Ovary (tissue), 9 donors: ENCODE data around the gene MCM8. TPM values are rescaled to one million over a fixed set of nuclear protein-coding genes. Genes with fewer than 3 reads are reported as not detected.

ENCODE experiments used
- DNase-seq, 5 donors: peaks; one replicate each; pipeline ENCODE4 v3.0.0-alpha.2; 2019 to 2020
- H3K27ac ChIP-seq, 2 donors: fragments of 200-600 bp; one replicate each; pipeline versions ENCODE4 v1.5.1 to v1.8.0; 2019 to 2022
- H3K27me3 ChIP-seq: fragments of 200-600 bp; one replicate; pipeline ENCODE4 v1.8.0; 2022
- H3K36me3 ChIP-seq: fragments of 200-600 bp; sonication (generic); one replicate; pipeline ENCODE4 v1.5.1; 2019
- H3K4me1 ChIP-seq: one replicate; pipeline ENCODE4 v1.8.1; 2013; ENCODE audit warnings: mild to moderate bottlenecking, moderate library complexity; ENCODE audit not compliant: insufficient read depth
- H3K4me3 ChIP-seq: fragments of 200-600 bp; sonication (generic); one replicate; pipeline ENCODE4 v1.5.1; 2017
- H3K9me3 ChIP-seq, 2 donors: fragments of 200-600 bp in 1 of 2; sonication (generic) in 1 of 2; one replicate each; pipeline versions ENCODE4 v1.5.1 to v1.8.1; 2013 to 2019; ENCODE audit warnings: mild to moderate bottlenecking in 1 of 2, moderate library complexity in 1 of 2
- CTCF ChIP-seq, 3 donors: fragments of 450-650 bp in 2 of 3; fragments of 200-600 bp in 1 of 3; IDR thresholded peaks; one replicate each; pipeline versions ENCODE4 v1.5.1 to v1.8.0; 2016 to 2022; ENCODE audit warnings: antibody characterized with exemption in 3 of 3, mild to moderate bottlenecking in 1 of 3
- EP300 ChIP-seq: sonication (generic); formaldehyde crosslinking; IDR thresholded peaks from one replicate; pipeline ENCODE4 v1.6.1; 2017; ENCODE audit warnings: antibody characterized with exemption
- POLR2A ChIP-seq: fragments of 450-650 bp; IDR thresholded peaks from one replicate; pipeline ENCODE4 v1.6.1; 2017; ENCODE audit warnings: antibody characterized with exemption, mild to moderate bottlenecking, moderate library complexity
- WGBS, 3 donors: extraction: QIAGEN DNeasy Blood & Tissue Kit in 1 of 3; methylation state at CpG; one replicate each; pipeline versions ENCODE4 v1.1.5 to v1.1.7; 2013 to 2017; 5-methylcytosine and 5-hydroxymethylcytosine counted together
- intact Hi-C, 4 donors: fragments of 100-400 bp; cut with DNase I; formaldehyde crosslinking; loops; one replicate each; pipeline versions ENCODE4 v1.11.0 to v1.15.1; 2022 to 2023
- polyA plus RNA-seq, 2 donors: library from polyadenylated mRNA; stranded (reverse); fragments of 200-250 nt in 1 of 2; fragments of 350-450 nt in 1 of 2; fragmentation: Illumina TruSeq in 1 of 2; extraction: RNeasy Lipid Tissue Mini Kit (QIAGEN cat#74804) in 1 of 2; gene quantifications; one replicate each; pipeline ENCODE4 v1.2.3, GENCODE V29; 2013 to 2014
- total RNA-seq, 7 donors: library from RNA; depleted of rRNA in 2 of 7; stranded (reverse); fragments of >200 nt in 2 of 7; fragmentation: NEBNext Ultra II Directional in 3 of 7; extraction: Animal tissue kit (Norgen Biotek cat#: 25700) in 3 of 7; gene quantifications; one replicate each; pipeline versions ENCODE4 v1.1.0 to v1.2.4, GENCODE V29; 2016 to 2023
- donor health status: DM: no; HTN: no; CAD: no; lungs with moderate emphysema.
- donor health status: DM: no; HTN: no; CAD: no.
- donor health status: Bipolar disorder and iron deficiency.
- donor health status: DM: yes; HTN: yes; CAD: no.
- donor health status: DM: no; HTN: no; CAD: no.
- donor health status: DM: yes; HTN: yes; CAD: no.

Gene MCM8
- total and polyA plus RNA-seq, 9 donors = 2.3 to 4.9 (median 3.6) TPM

DNA sequence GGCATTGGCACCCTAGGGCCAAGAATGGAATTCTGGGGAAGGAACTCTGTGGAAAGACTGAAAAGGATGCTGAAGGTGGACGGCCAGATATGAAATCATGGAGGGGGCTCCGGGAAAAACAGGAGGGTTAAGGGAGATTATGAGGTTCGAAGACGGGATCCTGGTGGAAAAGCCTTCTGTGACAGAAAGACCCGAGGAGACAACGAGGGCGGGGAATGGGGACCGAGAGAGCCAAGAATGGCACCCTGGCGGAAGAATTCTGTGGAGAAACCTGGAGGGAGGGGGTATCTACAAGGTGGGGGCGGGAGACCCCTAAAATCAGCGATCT lies 545 bp upstream of the MCM8 start:
- H3K9me3 ChIP-seq = no peaks in the 10 kb centered on the region

GRCh38 chr20:5967469-5967868 lies 17.0 kb downstream of the MCM8 start:
- H3K27me3 ChIP-seq = no peaks in the 10 kb centered on the region
- no peaks in the 10 kb centered on the region for H3K36me3 ChIP-seq
- TF ChIP-seq POLR2A (no peak), CTCF (IDR thresholded peaks at IDR 0.05) (no peak), EP300 (no peak)
- no peaks in the 10 kb centered on the region for H3K4me1 ChIP-seq
- no peak overlapping the region for H3K27ac ChIP-seq
- no peaks in the 10 kb centered on the region for H3K9me3 ChIP-seq
- intact Hi-C loops = no loop called here
- 92 to 95% (median 93%) methylated on average over 6 of the region's 6 CpGs for WGBS, 3 donors
- no peak overlapping the region for H3K4me3 ChIP-seq
- DNase-seq = no peak

More for the DNA sequence above, 545 bp upstream of the MCM8 start:
- DNase-seq = no peak
- TF ChIP-seq EP300 (no peak), POLR2A (no peak)
- intact Hi-C loops = loop anchor here in 1 of 4 donors (5.0 kb wide), 1 partner anchor 132 kb away; no protein-coding TSS in a partner anchor
- H3K4me1 ChIP-seq = peaks cover 2% of the 10 kb centered on the region
- peak overlapping the region; percentile 46 for H3K4me3 ChIP-seq
- no peaks in the 10 kb centered on the region for H3K27me3 ChIP-seq
- 0 to 2% (median 0%) methylated on average over 10 to 11 of the region's 11 CpGs for WGBS, 3 donors
- peak overlapping the region in 1 of 2 donors; percentile 58 for H3K27ac ChIP-seq
- no peaks in the 10 kb centered on the region for H3K36me3 ChIP-seq

GRCh38 chr20:5968462-5968861 lies 18.0 kb downstream of the MCM8 start:
- no peak overlapping the region for H3K27ac ChIP-seq
- 95 to 96% (median 95%) methylated on average over 3 of the region's 3 CpGs for WGBS, 3 donors
- no peak for DNase-seq
- intact Hi-C loops = no loop called here
- no peaks in the 10 kb centered on the region for H3K4me1 ChIP-seq
- H3K9me3 ChIP-seq = no peaks in the 10 kb centered on the region
- no peaks in the 10 kb centered on the region for H3K27me3 ChIP-seq
- H3K4me3 ChIP-seq = no peak overlapping the region
- TF ChIP-seq POLR2A = no peak
- no peak for TF ChIP-seq EP300
- TF ChIP-seq CTCF (IDR thresholded peaks at IDR 0.05) = no peak
- H3K36me3 ChIP-seq = no peaks in the 10 kb centered on the region

DNA sequence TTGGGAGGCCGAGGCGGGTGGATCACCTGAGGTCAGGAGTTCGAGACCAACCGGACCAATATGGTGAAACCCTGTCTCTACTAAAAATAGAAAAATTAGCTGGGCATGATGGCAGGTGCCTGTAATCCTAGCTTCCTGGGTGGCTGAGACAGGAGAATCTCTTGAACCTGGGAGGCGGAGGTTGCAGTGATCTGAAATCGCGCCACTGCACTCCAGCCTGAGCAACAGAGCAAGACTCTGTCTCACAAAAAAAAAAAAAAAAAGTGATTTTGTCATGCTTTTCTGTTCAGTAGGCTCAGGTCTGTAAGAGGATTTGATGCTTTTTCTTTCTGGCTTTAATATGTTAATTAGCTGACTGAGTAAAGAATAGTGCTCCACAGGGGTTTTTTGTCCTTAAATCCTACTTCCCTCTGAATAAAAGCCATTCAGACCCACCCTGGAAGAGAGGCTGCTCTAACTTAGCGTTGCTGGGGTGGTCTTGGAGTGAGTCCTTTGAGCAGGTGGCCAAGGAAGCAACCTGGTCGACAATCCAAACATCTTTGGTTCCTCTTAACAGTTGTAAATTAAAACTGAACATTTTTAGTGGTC lies 19.0 kb downstream of the MCM8 start:
- Histone ChIP-seq H3K27me3 (no peaks in the 10 kb centered on the region), H3K9me3 (no peaks in the 10 kb centered on the region), H3K4me3 (no peak overlapping the region), H3K4me1 (no peaks in the 10 kb centered on the region), H3K27ac (no peak overlapping the region), H3K36me3 (no peaks in the 10 kb centered on the region)
- whole genome bisulfite sequencing, 3 donors = 79 to 81% (median 80%) methylated on average over 9 of the region's 9 CpGs
- no peak for DNase-seq
- intact Hi-C loops = no loop called here
- TF ChIP-seq CTCF (IDR thresholded peaks at IDR 0.05) = no peak
- no peak for TF ChIP-seq EP300
- TF ChIP-seq POLR2A = no peak

DNA sequence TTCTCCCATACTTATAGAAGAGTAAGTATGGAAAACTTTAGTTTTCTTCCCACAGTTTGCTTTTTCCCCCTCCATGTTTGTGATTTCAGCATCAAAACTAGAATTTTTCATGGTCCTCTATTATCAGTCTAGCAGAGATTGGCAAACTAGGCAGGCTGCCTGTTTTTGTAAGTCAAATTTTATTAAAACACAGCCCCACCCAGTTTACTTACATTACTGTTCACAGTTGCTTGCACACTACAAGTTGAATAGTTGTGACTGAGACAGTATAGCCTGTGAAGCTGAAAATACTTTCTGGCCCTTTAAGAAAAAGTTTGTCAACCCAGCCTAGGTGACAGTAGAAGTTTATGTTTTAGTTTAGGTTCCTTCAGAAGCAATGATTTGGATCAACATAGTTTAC lies 19.5 kb downstream of the MCM8 start:
- Histone ChIP-seq H3K27ac (no peak overlapping the region), H3K4me1 (no peaks in the 10 kb centered on the region), H3K9me3 (no peaks in the 10 kb centered on the region), H3K4me3 (no peak overlapping the region), H3K27me3 (no peaks in the 10 kb centered on the region), H3K36me3 (no peaks in the 10 kb centered on the region)
- TF ChIP-seq EP300 (no peak), CTCF (IDR thresholded peaks at IDR 0.05) (no peak), POLR2A (no peak)
- intact Hi-C loops = no loop called here
- DNase-seq = no peak
